Measurements from ENCODE around the gene CES1.

GRCh38 chr16:55849536-55849935, 16.6 kb upstream of the CES1 start:
- no peak for TF ChIP-seq CTCF (IDR thresholded peaks at IDR 0.05; ENCODE audit: low read depth, low read length, poor library complexity, severe bottlenecking)
- no peak for TF ChIP-seq EZH2phosphoT487 (IDR thresholded peaks at IDR 0.05; ENCODE audit: borderline replicate concordance, low read length)
